Neural cell (in vitro differentiated cells): ENCODE results near the gene TMEFF2. TPM values are rescaled to one million over a fixed set of nuclear protein-coding genes. Genes with fewer than 3 reads are reported as not detected.

Experiments used
- H2AFZ ChIP-seq: fragments of 200-600, 300-800 bp; sonication (generic), shearing (Covaris generic); 2 replicates; pipeline ENCODE4 v1.6.0; 2014; ENCODE audit warnings: low read depth, mild to moderate bottlenecking, antibody characterized with exemption, low read length, moderate library complexity
- H3F3A ChIP-seq: fragments of 200-600 bp; shearing (Covaris generic); 2 replicates; pipeline ENCODE4 v1.6.1; 2016; ENCODE audit warnings: mild to moderate bottlenecking, moderate library complexity, mixed read lengths, antibody characterized with exemption, low read length; ENCODE audit not compliant: insufficient read depth, poor library complexity, severe bottlenecking
- H3K27ac ChIP-seq: fragments of 200-600, 300-800 bp; sonication (generic), shearing (Covaris generic); 2 replicates; pipeline ENCODE4 v1.5.1; 2014; ENCODE audit warnings: mild to moderate bottlenecking, low read length, moderate library complexity
- H3K27me3 ChIP-seq: fragments of 300-800, 200-600 bp; sonication (generic), shearing (Covaris generic); 2 replicates; pipeline ENCODE4 v1.6.0; 2014; ENCODE audit warnings: mild to moderate bottlenecking, low read depth, low read length, moderate library complexity; ENCODE audit not compliant: insufficient read depth
- H3K36me3 ChIP-seq: fragments of 300-800, 200-600 bp; sonication (generic), shearing (Covaris generic); 2 replicates; pipeline ENCODE4 v1.5.1; 2014; ENCODE audit warnings: mild to moderate bottlenecking, antibody characterized with exemption, low read length, moderate library complexity; ENCODE audit not compliant: insufficient read depth
- H3K4me2 ChIP-seq: fragments of 300-800, 200-600 bp; sonication (generic), shearing (Covaris generic); 2 replicates; pipeline ENCODE4 v1.6.0; 2014; ENCODE audit warnings: mild to moderate bottlenecking, low read length
- H3K4me3 ChIP-seq: fragments of 300-800, 200-600 bp; sonication (generic), shearing (Covaris generic); 2 replicates; pipeline ENCODE4 v1.5.1; 2014; ENCODE audit warnings: mild to moderate bottlenecking, low read length, moderate library complexity
- H3K79me2 ChIP-seq: fragments of 200-600 bp; shearing (Covaris generic); replicated peaks from 2 replicates; pipeline ENCODE4 v1.6.0; 2014; ENCODE audit warnings: mild to moderate bottlenecking, low read length, moderate library complexity; ENCODE audit not compliant: insufficient read depth
- H3K9ac ChIP-seq: fragments of 300-800, 200-600 bp; sonication (generic), shearing (Covaris generic); 2 replicates; pipeline ENCODE4 v1.6.1; 2016; ENCODE audit warnings: mild to moderate bottlenecking, low read length, mixed read lengths
- H3K9me2 ChIP-seq: fragments of 200-600 bp; shearing (Covaris generic); 2 replicates; pipeline ENCODE4 v1.6.1; 2016; ENCODE audit warnings: mild to moderate bottlenecking, low read length, mixed read lengths; ENCODE audit not compliant: insufficient read depth
- H3K9me3 ChIP-seq: fragments of 200-600, 300-800 bp; sonication (generic), shearing (Covaris generic); 2 replicates; pipeline ENCODE4 v1.6.1; 2016; ENCODE audit warnings: mild to moderate bottlenecking, mixed run types, low read length, moderate library complexity, mixed read lengths
- H4K20me1 ChIP-seq: fragments of 200-600 bp; shearing (Covaris generic); 2 replicates; pipeline ENCODE4 v1.6.1; 2016; ENCODE audit warnings: mild to moderate bottlenecking, mixed run types; ENCODE audit not compliant: insufficient read depth
- EP300 ChIP-seq: fragments of 450-650 bp; conservative IDR thresholded peaks from 2 replicates; pipeline ENCODE4 v1.6.1; 2014; ENCODE audit warnings: antibody characterized with exemption, mild to moderate bottlenecking, moderate library complexity; ENCODE audit not compliant: poor library complexity, severe bottlenecking
- EZH2 ChIP-seq: fragments of 200-600, 300-800 bp; shearing (Covaris generic), sonication (generic); IDR thresholded peaks from 2 replicates; pipeline ENCODE4 v1.6.1; 2014; ENCODE audit warnings: antibody characterized with exemption, low read length, borderline replicate concordance, mild to moderate bottlenecking; ENCODE audit not compliant: insufficient read depth, poor library complexity, severe bottlenecking
- MXI1 ChIP-seq: fragments of 450-650 bp; conservative IDR thresholded peaks from 2 replicates; pipeline ENCODE4 v1.6.1; 2014; ENCODE audit warnings: antibody characterized with exemption, mild to moderate bottlenecking; ENCODE audit not compliant: poor library complexity, severe bottlenecking
- POLR2AphosphoS5 ChIP-seq: IDR thresholded peaks from 2 replicates; pipeline ENCODE4 v1.6.1; 2012
- RAD21 ChIP-seq: fragments of 450-650 bp; conservative IDR thresholded peaks from 2 replicates; pipeline ENCODE4 v1.6.1; 2014; ENCODE audit warnings: antibody characterized with exemption, mild to moderate bottlenecking, moderate library complexity
- SMC3 ChIP-seq: fragments of 450-650 bp; conservative IDR thresholded peaks from 2 replicates; pipeline ENCODE4 v1.6.1; 2014; ENCODE audit warnings: antibody characterized with exemption, mild to moderate bottlenecking, moderate library complexity; ENCODE audit not compliant: poor library complexity
- TAF1 ChIP-seq: IDR thresholded peaks from 2 replicates; pipeline ENCODE4 v1.6.1; 2012; ENCODE audit warnings: low read depth
- polyA plus RNA-seq: library from polyadenylated mRNA; depleted of rRNA; stranded (reverse); fragments of >200 nt; gene quantifications from 2 replicates; pipeline ENCODE4 v1.2.3, GENCODE V29; 2014
- TF ChIP-seq, protein P1 (sequence below): IDR thresholded peaks from 2 replicates; pipeline ENCODE4 v1.6.1; 2012; ENCODE audit warnings: borderline replicate concordance
- TF ChIP-seq, protein P2 (sequence below): fragments of 450-650 bp; IDR thresholded peaks from 2 replicates; pipeline ENCODE4 v1.5.1; 2014; ENCODE audit warnings: antibody characterized with exemption, mild to moderate bottlenecking, moderate library complexity; ENCODE audit not compliant: poor library complexity, severe bottlenecking

TMEFF2 gene
- polyA plus RNA-seq, 1 donor from 2014 or later, result 24.6 TPM

GRCh38 chr2:192091476-192091875 is 103.3 kb downstream of the TMEFF2 start:
- no peaks in the 10 kb centered on the region for H3K36me3 ChIP-seq
- no peaks in the 10 kb centered on the region for H4K20me1 ChIP-seq
- TF ChIP-seq, protein P1, sequence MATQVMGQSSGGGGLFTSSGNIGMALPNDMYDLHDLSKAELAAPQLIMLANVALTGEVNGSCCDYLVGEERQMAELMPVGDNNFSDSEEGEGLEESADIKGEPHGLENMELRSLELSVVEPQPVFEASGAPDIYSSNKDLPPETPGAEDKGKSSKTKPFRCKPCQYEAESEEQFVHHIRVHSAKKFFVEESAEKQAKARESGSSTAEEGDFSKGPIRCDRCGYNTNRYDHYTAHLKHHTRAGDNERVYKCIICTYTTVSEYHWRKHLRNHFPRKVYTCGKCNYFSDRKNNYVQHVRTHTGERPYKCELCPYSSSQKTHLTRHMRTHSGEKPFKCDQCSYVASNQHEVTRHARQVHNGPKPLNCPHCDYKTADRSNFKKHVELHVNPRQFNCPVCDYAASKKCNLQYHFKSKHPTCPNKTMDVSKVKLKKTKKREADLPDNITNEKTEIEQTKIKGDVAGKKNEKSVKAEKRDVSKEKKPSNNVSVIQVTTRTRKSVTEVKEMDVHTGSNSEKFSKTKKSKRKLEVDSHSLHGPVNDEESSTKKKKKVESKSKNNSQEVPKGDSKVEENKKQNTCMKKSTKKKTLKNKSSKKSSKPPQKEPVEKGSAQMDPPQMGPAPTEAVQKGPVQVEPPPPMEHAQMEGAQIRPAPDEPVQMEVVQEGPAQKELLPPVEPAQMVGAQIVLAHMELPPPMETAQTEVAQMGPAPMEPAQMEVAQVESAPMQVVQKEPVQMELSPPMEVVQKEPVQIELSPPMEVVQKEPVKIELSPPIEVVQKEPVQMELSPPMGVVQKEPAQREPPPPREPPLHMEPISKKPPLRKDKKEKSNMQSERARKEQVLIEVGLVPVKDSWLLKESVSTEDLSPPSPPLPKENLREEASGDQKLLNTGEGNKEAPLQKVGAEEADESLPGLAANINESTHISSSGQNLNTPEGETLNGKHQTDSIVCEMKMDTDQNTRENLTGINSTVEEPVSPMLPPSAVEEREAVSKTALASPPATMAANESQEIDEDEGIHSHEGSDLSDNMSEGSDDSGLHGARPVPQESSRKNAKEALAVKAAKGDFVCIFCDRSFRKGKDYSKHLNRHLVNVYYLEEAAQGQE, result no peak
- TF ChIP-seq MXI1 (no peak), POLR2AphosphoS5 (no peak), TAF1 (no peak), SMC3 (no peak), EP300 (no peak), EZH2 (no peak), RAD21 (no peak)
- TF ChIP-seq, protein P2, sequence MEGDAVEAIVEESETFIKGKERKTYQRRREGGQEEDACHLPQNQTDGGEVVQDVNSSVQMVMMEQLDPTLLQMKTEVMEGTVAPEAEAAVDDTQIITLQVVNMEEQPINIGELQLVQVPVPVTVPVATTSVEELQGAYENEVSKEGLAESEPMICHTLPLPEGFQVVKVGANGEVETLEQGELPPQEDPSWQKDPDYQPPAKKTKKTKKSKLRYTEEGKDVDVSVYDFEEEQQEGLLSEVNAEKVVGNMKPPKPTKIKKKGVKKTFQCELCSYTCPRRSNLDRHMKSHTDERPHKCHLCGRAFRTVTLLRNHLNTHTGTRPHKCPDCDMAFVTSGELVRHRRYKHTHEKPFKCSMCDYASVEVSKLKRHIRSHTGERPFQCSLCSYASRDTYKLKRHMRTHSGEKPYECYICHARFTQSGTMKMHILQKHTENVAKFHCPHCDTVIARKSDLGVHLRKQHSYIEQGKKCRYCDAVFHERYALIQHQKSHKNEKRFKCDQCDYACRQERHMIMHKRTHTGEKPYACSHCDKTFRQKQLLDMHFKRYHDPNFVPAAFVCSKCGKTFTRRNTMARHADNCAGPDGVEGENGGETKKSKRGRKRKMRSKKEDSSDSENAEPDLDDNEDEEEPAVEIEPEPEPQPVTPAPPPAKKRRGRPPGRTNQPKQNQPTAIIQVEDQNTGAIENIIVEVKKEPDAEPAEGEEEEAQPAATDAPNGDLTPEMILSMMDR, result no peak
- H3F3A ChIP-seq, result no peaks in the 10 kb centered on the region
- no peaks in the 10 kb centered on the region for H3K9me3 ChIP-seq
- H3K9ac ChIP-seq, result no peak overlapping the region
- H3K27ac ChIP-seq, result no peak overlapping the region
- H3K79me2 ChIP-seq, result no peaks in the 10 kb centered on the region
- H2AFZ ChIP-seq, result no peak overlapping the region
- H3K4me2 ChIP-seq, result peak overlapping the region; percentile 19
- no peak overlapping the region for H3K4me3 ChIP-seq
- H3K9me2 ChIP-seq, result no peaks in the 10 kb centered on the region
- H3K27me3 ChIP-seq, result no peaks in the 10 kb centered on the region

- peak overlapping the region; percentile 7 for H3K4me3 ChIP-seq
- H3K79me2 ChIP-seq, result no peaks in the 10 kb centered on the region
- H3F3A ChIP-seq, result no peaks in the 10 kb centered on the region
- H3K9ac ChIP-seq, result no peak overlapping the region
- no peak overlapping the region for H2AFZ ChIP-seq
- peak overlapping the region; percentile 19 for H3K4me2 ChIP-seq
- H4K20me1 ChIP-seq, result no peaks in the 10 kb centered on the region
- no peak overlapping the region for H3K27ac ChIP-seq
- H3K36me3 ChIP-seq, result no peaks in the 10 kb centered on the region
- H3K9me2 ChIP-seq, result no peaks in the 10 kb centered on the region
- TF ChIP-seq MXI1 (no peak), POLR2AphosphoS5 (peak; percentile 39), EZH2 (no peak), SMC3 (no peak), EP300 (peak; percentile 13)
- TF ChIP-seq, protein P1, result no peak
- TF ChIP-seq, protein P2, result no peak
- no peaks in the 10 kb centered on the region for H3K27me3 ChIP-seq
- H3K9me3 ChIP-seq, result no peaks in the 10 kb centered on the region
Observed at GRCh38 chr2:192090911-192091310, 103.8 kb downstream of the TMEFF2 start.
